ENCODE data around the gene C1S.

C1S gene

DNA sequence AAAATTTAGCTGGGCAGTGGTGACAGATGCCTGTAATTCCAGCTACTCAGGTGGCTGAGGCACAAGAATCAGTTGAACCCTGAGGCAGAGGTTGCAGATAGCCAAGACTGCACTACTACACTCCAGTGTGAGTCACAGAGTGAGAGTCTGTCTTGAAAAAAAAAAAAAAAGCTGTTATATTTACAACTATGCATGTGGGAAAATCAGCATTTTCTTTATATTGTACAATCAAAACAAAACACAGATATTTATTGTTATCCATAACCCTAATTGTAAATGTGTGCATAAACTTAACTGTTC is 19.3 kb downstream of the C1S start:
- no peak for DNase-seq

DNA sequence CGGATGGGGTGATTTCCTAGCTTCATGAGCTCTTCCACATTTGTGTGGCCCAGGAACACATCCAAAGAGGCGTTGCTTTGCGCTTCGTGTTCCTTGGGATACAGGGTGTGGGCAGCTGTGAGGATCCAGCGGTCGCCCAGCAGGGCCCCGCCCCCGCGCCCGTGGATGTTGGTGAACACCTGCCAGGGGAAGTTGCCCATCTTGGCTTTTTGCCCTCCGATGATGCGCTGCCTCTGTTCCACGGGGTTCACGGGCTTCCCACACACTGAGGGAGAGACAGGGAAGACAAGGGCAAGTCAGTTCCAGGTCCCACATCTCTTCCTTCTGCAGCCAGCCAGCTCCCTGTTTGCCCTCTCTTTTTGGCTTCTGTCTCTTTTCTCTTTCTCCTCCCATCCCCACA is 20.5 kb downstream of the C1S start:
- no peak for DNase-seq

DNA sequence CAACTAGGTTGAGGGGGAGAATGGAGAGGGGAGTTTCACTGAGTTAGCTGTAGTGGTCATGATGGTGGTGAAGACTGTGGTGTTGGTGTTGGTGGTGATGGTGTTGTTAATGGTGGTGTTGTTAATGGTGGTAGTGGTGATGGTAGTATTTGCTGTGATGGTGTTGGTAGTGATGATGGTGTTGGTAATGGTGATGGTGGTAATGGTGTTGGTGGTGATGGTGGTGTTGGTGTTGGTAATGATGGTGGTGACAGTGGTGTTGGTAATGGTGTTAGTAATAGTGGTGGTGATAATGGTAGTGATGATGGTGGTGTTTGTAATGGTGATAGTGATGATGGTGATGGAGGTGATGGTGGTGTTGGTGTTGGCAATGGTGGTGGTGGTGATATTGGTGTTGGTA is 22.6 kb downstream of the C1S start:
- DNase-seq, result no peak

DNA sequence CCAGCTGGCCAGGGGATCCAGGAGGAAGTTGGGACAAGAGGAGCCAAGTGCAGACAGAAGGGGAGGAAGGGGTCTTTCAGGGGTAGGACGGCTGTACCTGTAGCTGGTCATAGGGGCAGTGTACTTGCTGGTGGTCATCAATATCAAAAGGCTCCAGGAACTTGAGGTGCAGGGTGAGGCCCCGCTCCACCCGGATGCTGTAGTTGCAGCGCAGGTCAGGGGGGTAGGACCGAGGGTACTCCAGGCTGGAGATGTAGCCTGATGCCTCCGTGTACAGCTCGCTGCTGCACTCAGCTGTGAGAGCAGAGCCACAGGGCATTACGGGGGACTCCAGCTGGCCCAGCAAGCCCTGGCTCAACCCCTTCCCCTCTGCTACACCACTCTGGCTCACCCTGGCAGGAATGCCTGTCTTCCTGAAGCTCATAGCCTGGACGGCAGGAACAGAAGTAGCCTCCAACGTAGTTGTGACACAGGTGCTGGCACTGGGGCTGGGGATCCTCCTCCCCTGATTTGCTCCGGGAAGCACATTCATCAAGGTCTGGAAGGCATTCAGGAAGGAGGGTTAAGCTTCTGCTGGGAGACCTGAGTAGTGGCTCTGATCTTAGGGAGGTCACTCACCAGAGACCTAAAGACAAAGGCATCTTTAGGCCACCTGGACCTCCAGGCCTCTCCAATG is 28.8 kb downstream of the C1S start:
- DNase-seq, result no peak

DNA sequence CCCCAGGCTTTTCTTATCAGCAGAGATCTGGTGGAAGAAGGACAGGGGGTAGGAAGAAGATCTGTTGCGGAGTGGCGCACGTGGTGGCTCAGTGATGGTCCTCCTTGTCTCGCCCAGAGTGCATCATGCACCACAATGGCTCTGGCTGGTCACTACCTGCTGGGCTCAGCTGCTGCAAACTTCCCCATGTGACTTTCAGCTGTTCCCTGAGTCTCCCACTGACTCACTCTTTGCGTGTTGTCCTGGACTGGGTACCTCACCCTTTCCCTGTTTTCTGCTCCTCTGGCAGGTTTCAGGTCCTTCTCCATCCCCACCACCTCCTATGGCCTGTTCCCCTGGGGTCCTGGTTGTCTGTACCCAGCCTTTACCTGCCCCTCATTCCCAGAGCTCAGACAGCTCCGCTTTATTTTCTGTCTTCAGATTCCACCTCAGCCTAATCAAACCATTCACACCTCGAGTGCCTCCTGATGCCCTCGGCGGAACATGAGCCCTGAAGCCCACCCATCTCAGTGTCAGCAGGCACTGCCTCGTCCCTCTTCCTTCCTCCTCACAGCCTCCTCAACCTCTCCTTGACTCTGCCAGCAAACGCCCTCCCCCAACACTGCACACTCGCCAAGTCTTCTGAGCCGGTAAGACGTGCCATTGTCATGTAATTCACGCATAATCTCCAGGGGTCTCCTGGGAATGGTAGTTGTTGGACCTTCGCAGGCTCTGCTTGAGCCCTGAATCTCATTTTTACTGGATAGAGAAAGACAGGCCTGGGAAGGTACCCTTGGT is 29.9 kb downstream of the C1S start:
- no peak for DNase-seq

DNA sequence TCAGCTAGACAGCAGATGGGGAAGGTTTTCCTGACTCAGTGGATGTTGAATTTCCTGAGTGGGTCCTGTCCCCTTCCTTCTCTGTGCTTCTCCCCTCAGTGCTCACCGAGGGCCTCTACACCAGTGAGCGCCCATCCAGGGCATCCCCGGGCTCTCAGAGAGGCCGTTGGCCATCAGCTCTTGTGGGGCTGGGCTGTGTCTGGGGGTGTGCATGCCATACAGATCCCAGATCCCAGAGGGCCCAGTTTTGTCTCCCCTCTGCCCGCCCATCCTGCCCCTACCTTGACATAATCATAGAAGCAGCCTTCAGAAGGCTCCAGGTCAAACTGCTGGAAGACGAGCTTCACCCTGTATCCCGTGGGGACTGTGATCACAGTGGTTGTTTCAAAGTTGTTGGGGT is 30.7 kb downstream of the C1S start:
- DNase-seq, result no peak

DNA sequence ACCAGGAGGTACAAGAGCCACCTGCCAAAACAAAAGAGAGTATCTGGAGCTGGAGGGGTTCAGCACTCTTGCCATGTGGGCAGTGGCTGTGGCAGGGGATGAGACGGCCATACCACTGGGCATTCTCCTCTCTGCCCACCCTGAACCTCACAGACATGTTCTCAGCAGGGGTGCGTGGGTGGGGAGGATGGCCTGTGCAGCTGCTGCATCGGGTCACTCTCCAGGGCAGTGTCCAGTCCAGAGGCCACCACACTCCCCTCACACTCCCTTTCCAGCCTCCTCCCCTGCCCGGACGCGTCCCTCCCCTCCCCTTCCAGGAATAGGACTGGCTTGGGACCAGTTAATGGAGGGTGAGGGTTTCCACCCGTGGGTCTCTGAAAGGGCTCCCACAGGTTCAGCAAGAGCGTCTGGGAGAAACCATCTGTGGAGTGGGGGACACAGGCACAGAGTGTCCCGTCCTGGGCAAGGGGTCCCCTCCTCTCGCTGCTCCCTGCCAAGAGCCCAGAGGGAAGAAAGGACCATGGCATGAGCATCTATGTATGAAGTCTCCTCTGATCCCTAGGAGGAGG is 31.2 kb downstream of the C1S start:
- DNase-seq, result no peak

DNA sequence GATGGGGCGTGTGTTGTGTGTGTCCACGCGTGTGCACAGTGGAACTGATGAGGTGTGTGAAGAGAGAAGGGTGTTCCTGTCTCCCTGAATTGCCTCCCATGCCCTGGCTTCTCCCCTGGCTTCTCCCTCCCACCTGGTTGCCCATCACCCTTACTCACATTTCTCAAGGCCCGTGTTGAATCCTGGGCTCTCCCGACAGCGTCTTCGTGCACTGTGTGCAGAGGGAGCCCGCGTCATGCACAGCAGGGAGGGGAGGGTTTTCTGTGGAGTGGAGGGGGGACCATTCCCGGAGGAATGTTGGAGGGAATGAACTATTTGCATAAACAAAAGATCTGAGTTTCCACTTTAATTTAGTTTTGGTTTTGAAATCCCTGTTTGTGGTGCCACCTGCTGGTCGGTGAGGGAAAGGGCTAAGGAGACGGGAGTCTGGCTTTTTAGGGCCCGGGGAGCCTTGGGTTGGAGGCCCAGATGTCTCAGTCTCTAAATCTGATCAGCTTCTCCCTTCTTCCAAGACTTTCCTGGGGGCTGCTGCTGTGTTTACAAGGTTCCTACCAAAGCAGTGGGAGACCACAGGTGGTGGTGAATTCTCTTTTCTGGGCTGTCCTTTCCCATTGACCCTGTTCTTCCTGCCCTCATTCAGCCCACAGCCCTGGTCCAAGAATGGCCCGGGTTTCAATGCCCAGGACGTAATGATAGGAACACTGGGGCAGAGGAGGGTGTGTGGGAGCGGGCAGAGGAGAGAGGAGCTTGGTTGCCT is 31.9 kb downstream of the C1S start, which contains the start of gene C1R:
Gene C1R, minus strand, starts transcription at position 217 of the 757 bp plus-strand sequence. Its CDS starts 57 bp downstream, at position 160.
- peak; percentile 82 for DNase-seq

DNA sequence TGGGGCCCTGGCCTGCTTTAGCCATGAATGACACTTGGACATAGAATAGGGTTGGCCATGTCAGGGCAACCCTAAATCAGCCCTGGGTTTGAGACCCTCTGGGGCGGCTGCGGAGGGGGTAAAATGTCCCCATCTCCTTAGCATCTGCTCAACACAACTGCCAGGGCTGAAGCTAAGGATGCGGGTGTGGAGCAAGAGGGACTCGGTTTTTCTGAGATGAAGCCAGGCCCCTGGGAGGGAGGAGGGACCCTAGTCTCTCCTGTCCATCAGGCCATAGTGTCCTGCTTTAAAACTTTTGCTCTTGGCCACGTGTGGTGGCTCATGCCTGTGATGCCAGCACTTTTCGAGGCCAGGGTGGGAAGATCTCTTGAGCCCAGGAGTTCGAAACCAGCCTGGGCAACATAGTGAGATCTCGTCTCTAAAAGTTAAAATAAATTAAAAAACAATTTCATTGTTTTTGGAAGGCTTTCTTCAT is 32.5 kb downstream of the C1S start:
- DNase-seq, result no peak

DNA sequence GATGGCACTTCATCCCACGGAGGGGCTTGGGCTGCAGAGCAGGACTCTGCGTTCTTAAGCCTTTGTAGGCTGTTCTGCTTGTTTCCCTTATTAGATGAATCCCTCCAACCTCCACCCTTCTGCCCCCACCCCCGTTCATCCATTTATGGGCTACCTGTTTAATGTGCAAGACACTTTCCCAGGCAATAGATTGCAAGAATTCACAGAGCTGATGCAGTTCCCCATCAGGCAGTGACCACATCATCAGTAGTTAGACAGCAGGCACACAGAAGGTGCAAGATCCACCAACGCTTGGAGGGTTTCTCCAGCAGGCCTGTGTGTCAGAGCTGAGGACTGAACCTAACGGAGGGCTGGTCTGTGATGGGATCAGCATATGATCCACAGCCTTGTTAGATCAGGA is 33.0 kb downstream of the C1S start:
- no peak for DNase-seq

DNA sequence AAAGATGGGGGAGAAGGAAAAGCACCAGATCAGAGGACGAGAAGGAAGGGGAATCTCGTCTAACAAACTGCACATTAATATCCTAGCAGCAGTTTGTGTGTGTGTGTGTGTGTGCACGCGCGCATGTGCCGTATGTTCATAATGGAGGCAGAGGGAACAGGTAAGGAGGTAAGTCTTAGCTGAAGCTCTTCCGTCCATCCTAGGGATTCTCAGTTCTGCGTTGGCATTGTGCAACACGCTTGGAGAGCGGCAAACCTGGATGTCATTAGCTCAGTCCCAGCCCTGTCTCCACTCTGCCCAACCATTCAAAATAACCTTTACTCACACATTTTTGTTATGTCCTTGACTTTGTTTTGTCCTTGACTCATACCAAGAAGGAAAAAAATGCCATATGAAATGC is 33.4 kb downstream of the C1S start:
- no peak for DNase-seq

DNA sequence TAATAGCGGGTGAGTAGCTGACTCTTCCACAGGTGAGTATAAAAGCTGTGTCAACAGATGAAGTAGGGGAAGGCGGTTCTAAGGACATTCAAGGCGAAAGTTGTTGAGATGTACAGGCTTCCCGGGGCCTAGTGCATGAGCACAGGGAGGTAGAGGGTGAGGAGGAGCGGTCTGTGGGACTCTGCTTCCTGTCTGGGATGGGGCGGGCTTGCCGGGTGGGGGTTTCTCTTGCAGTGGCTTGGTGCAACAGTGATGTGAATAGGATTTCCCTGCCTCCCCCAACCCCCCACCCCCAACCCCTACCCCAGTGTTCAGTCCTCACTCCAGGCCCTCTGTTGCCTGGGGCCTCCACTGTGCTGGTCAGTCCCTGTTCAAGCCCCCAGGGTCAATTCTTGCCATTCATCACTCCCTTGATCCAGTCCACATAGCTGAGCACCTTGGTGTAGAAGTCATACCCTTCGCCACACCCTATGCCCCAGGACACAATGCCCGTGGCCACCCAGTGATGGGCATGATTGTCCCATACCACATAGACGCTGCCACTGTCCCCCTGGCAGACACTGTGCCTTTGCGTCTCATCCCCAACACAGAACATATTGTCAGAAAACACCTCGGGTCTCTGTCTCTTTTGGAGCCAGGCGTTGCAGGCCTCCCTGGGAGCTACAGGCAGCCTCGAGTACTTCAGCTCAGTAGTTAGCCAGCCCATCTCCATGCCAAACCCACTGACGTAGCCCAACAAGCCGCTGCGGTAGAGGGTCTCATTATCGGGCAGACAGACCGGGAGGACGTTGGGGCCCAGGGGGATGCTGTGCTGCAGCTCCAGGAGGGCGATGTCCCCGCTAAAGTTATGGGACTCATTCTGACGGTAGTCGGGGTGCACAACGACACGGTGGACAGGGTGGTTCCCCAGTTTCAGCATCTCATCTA is 35.8 kb downstream of the C1S start:
- no peak for DNase-seq

DNA sequence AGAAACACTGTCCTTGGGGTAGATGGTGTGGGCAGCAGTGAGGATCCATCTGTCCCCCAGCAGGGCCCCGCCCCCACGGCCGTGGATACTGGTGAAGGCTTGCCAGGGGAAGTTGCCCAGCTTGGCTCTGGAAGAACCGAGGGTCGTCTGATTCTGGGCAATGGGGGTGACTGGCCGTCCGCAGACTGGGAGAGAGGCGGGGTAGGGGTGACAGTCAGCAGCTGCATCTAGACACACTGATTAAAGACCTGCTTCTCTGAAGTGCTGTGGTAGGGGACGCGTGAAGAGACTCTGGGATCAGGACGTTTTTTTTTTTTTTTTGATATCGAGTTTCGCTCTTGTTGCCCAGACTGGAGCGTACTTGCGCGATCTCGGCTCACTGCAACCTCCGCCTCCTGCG is 36.5 kb downstream of the C1S start:
- no peak for DNase-seq

DNA sequence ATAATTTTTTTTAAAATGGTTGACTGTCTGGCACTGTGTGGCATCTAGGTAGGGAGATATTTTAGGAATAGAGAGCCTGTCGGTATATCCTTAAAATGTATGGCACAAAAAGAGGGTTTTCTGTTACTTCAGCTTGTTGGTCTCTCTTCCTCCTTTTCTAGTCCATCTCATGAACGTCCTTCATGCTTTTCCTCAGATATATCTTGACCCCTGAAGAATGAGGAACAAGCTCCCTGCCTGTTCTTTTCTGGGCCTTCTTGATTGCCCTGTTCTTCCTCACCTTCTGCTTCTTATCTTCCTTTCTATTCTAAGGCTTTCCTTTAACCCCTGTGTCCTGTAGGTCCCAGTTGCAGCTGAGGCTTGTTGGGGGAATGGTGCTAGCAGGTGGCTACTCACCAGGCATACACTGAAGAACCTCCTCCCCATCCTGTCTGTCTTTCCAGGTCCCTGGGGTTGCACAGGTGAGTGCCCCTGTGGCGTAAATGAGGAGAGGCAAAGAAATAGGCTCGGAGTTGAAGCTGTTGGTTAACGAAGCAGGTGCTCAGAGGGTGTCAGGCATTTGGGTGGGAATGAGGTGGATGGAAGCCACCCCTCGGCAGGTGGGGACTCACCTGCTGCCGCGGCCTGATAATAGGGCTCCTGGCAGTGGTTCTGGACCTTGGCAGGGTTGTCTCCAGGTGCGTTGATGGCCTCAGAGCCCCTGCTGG is 38.9 kb downstream of the C1S start:
- no peak for DNase-seq

DNA sequence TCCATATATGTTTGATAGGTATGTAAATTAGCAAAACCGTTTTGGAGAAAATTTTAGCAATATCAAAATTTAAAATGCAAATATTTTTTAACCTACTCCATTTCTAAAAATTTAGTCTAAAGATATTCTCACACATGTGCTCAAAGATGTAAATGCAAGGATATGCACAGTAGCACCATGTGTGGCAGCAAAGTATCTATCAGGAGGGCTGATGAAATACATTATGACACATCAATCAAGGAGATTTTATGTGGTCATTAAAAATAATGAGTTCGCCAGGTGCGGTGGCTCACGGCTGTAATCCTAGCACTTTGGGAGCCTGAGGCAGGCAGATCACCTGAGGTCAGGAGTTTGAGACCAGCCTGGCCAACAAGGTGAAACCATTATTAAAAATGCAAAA is 39.7 kb downstream of the C1S start:
- DNase-seq, result no peak

DNA sequence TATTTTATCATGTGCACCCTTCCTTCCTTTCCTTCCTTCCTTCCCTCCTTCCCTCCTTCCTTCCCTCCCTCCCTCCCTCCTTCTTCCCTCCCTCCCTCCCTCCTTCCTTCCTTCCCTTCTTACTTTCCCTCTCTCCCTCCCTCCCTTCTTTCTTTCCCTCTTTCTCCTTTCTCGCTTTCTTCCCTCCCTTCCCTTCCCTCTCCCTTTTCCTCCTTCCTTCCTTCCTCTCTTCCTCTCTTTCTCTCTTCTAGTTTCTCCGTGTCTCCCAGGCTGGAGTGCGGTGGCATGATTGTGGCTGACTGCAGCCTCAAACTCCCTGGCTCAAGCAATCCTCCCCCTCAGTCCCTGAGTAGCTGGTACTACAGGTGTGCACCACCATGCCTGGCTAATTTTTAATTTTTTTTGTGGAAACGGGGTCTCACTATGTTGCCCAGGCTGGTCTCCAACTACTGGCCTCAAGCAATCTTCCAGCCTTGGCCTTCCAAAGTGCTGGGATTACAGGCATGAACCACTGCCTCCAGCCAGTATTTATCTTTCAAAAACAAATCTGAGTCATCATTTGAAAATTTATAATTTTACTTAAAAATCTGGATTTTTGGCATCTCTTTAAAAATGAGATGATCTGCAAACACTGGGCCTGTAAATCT is 40.7 kb downstream of the C1S start:
- no peak for DNase-seq

DNA sequence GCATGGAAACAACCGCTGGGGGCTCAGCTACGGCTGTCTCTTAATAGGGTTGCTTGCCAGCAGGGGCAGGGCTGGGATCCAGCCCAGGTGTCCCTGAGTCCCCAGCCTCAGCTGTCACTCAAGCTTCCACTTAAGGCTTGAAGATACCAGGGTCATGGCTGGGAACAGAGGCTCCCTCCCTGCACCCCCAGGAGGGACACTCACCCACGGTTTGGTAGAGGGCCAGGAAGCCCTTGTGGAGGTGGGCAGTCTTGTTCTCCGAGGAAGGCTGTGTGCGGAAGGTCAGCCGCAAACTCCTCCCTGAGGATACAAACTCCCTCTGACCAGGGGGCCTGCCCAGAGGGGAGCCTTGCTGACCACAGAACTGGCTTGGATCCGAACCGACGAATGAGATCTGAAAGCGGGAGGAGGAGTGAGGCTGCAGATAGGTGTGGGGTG is 41.2 kb downstream of the C1S start:
- DNase-seq, result no peak

DNA sequence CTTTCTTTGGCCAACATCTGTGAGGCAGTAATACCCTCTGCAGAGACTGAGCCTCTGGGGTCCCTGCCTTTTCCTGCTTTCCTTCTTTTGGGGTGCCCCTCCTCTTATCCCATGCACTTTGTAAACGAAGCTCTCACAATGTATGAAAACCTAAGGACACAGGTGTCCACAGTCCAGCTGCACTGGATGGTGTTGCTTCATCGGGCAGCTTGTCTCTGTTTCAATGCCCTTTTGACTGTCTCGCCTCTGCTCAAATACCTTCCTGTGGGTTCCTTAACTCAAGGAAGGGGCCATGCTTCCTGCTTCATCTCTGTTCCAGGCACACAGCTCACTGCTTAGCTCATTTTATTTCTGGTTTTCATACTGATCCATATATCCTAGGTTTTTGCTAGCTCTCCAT is 42.1 kb downstream of the C1S start:
- DNase-seq, result no peak

DNA sequence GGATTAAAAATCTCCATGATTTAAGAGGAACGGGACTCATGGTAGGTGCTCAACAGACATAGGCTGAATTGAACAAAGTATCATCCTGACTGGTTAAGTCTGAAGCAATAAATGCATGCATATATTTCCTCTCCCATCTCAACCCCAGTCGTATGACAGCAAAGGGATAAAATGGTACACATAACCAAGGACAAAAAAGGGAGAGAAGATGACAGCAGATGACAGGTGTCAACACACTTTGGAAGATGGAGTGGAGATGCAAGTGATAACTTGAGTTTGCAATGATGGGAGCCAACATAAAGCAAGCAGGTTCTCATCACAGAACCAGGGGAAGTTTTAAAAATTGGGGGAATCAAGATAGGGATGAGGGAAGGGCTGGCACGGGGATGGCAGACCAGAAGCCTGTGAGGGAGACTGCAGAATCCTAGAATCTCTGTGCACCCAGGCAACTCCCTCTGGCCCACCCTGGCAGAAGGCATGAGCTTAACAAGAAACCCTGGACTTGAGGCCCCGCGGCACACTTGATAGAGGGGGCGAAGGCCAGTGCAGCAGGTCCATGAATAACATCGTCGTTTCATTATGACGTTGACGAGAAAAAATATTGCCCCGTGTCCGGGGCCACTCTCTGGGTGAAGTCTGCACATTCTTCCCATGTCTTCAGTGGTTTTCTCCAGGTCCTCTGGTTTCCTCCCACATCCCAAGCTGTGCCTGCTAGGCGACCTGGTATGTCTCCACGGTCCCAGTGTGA is 43.5 kb downstream of the C1S start:
- no peak for DNase-seq

DNA sequence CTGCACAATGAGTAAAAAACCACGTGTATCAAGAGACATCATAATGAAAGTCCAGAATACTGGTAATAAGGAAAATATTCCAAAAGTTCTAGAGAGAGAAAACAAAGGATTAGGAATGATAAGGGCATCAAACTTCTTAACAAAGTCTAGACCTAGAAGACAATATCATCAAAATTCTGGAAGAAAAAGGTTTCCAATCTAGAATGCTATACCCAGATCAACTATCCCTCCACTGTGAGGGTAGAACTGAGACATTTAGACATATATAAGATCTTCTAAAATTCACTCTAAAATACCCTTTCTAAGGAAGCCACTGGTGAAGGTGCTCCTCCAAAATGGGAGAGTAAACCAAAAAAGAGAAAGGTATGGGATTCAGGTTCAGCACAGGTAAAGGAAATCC is 45.6 kb downstream of the C1S start:
- DNase-seq, result no peak
